ENCODE results near the gene CD2AP. TPM values are rescaled to one million over a fixed set of nuclear protein-coding genes. Genes with fewer than 3 reads are reported as not detected.
"Not testable (repeated sequence)": the region's sequence is repeated elsewhere in the genome, so short reads cannot be mapped to it uniquely, and the experiment has no call there.

The CD2AP gene
- total RNA-seq, 2 experiments from 2014 or later = 26.3 to 27.1 TPM

- ChIA-PET CTCF (no interaction called here), POLR2A (no interaction called here)
- Mint-ChIP-seq H3K4me1 (peaks cover 2% of the 10 kb centered on the region), H3K36me3 (ENCODE audit: low read depth) (peaks cover 21% of the 10 kb centered on the region), H3K4me3 (no peak overlapping the region), H3K9me3 (no peaks in the 10 kb centered on the region), H3K27me3 (no peaks in the 10 kb centered on the region), H3K27ac (no peak overlapping the region)
- no peak for DNase-seq
Observed at GRCh38 chr6:47527274-47527673, 49.7 kb downstream of the CD2AP start.

- no peak overlapping the region for H3K27ac Mint-ChIP-seq
- no peaks in the 10 kb centered on the region for H3K9me3 Mint-ChIP-seq
- DNase-seq = no peak
- H3K4me3 Mint-ChIP-seq = no peak overlapping the region
- peaks cover 2% of the 10 kb centered on the region for H3K4me1 Mint-ChIP-seq
- CTCF ChIA-PET = no interaction called here
- no peaks in the 10 kb centered on the region for H3K27me3 Mint-ChIP-seq
- H3K36me3 Mint-ChIP-seq (ENCODE audit: low read depth) = peaks cover 24% of the 10 kb centered on the region
- POLR2A ChIA-PET = no interaction called here
Observed at GRCh38 chr6:47529734-47530133, 52.1 kb downstream of the CD2AP start.

DNA sequence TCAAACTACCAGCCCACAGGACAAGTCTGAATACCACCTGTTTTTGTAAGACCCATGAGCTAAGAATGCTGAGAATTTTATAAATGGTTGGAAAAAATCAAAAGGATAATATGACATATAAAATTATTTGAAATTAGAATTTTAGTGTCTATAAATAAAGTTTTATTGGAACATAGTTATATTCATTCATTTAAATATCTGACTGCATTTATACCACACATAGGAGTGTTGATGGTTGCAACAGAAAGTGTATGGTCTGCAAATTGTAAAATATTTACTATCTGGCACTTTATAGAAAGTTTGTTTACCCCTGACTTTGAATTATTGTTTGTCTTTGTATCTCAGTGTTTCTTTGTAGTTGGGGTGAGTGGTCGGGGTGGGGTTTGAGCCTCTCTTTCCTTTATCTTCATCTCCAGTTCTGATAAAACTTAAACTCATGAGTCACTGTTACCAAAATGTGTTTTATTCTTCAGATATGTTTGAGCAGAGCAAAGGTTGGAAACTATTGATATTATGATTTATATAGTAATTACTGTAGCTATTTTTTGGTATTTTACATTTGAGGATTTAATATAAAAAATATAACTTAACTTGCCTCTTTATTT is 55.5 kb downstream of the CD2AP start:
- no peaks in the 10 kb centered on the region for H3K27me3 Mint-ChIP-seq
- DNase-seq = no peak
- no peak overlapping the region for H3K4me3 Mint-ChIP-seq
- POLR2A ChIA-PET = no interaction called here
- H3K9me3 Mint-ChIP-seq = no peaks in the 10 kb centered on the region
- H3K4me1 Mint-ChIP-seq = peaks cover 6% of the 10 kb centered on the region
- H3K27ac Mint-ChIP-seq = no peak overlapping the region
- H3K36me3 Mint-ChIP-seq (ENCODE audit: low read depth) = peaks cover 22% of the 10 kb centered on the region
- CTCF ChIA-PET = no interaction called here

GRCh38 chr6:47534063-47534462 is 56.5 kb downstream of the CD2AP start:
- peaks cover 6% of the 10 kb centered on the region for H3K4me1 Mint-ChIP-seq
- CTCF ChIA-PET = no interaction called here
- no peaks in the 10 kb centered on the region for H3K27me3 Mint-ChIP-seq
- no peak overlapping the region for H3K4me3 Mint-ChIP-seq
- no peak for DNase-seq
- POLR2A ChIA-PET = no interaction called here
- H3K27ac Mint-ChIP-seq = no peak overlapping the region
- H3K36me3 Mint-ChIP-seq (ENCODE audit: low read depth) = peaks cover 18% of the 10 kb centered on the region
- H3K9me3 Mint-ChIP-seq = no peaks in the 10 kb centered on the region

- no peak overlapping the region for H3K4me3 Mint-ChIP-seq
- H3K4me1 Mint-ChIP-seq = peaks cover 4% of the 10 kb centered on the region
- DNase-seq = no peak
- ChIA-PET CTCF (no interaction called here), POLR2A (no interaction called here)
- peaks cover 17% of the 10 kb centered on the region for H3K36me3 Mint-ChIP-seq (ENCODE audit: low read depth)
- no peak overlapping the region for H3K27ac Mint-ChIP-seq
- no peaks in the 10 kb centered on the region for H3K27me3 Mint-ChIP-seq
- no peaks in the 10 kb centered on the region for H3K9me3 Mint-ChIP-seq
Observed at GRCh38 chr6:47535316-47536225, 58.0 kb downstream of the CD2AP start.

DNA sequence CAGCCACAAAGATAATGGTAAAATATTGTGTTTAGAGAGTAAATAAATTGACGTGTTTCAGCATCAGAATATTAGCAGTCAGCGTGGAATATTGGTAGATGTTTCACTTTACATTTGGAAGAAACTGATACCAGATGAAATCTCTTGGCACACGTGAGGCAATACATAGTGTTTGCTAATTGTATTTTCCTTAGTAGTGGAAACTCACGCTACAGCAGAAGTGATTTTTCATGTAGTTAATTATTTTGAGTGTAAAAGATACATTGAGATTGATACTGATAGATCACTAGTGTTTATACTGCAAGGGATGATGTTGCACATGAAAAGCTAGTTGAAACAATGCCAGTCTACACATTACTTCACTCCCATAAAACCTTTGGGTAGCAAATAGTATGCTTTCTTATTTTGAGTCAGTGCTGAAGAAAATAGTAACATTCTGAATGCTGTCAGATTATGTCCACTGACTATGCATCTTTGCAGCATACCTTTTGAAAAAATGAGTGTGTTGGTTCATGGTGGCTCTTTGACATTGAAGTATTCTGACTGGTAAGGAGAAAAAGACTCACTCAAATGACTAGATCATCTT is 59.3 kb downstream of the CD2AP start:
- no peak for DNase-seq
- no peaks in the 10 kb centered on the region for H3K9me3 Mint-ChIP-seq
- CTCF ChIA-PET = no interaction called here
- H3K4me3 Mint-ChIP-seq = no peak overlapping the region
- no peak overlapping the region for H3K27ac Mint-ChIP-seq
- peaks cover 4% of the 10 kb centered on the region for H3K4me1 Mint-ChIP-seq
- H3K36me3 Mint-ChIP-seq (ENCODE audit: low read depth) = peaks cover 22% of the 10 kb centered on the region
- POLR2A ChIA-PET = no interaction called here
- no peaks in the 10 kb centered on the region for H3K27me3 Mint-ChIP-seq

- H3K27ac Mint-ChIP-seq = no peak overlapping the region
- no peaks in the 10 kb centered on the region for H3K4me1 Mint-ChIP-seq
- ChIA-PET CTCF (no interaction called here), POLR2A (no interaction called here)
- peaks cover 2% of the 10 kb centered on the region for H3K9me3 Mint-ChIP-seq
- no peak overlapping the region for H3K4me3 Mint-ChIP-seq
- no peak for DNase-seq
- no peaks in the 10 kb centered on the region for H3K27me3 Mint-ChIP-seq
- peaks cover 50% of the 10 kb centered on the region for H3K36me3 Mint-ChIP-seq (ENCODE audit: low read depth)
Observed at GRCh38 chr6:47545223-47545622, 67.6 kb downstream of the CD2AP start.

GRCh38 chr6:47551670-47552069 is 74.1 kb downstream of the CD2AP start:
- Mint-ChIP-seq H3K27me3 (no peaks in the 10 kb centered on the region), H3K4me3 (no peak overlapping the region), H3K9me3 (peaks cover 2% of the 10 kb centered on the region), H3K27ac (no peak overlapping the region), H3K4me1 (no peaks in the 10 kb centered on the region), H3K36me3 (ENCODE audit: low read depth) (peaks cover 29% of the 10 kb centered on the region)
- CTCF ChIA-PET = no interaction called here
- DNase-seq = no peak
- POLR2A ChIA-PET = no interaction called here

DNA sequence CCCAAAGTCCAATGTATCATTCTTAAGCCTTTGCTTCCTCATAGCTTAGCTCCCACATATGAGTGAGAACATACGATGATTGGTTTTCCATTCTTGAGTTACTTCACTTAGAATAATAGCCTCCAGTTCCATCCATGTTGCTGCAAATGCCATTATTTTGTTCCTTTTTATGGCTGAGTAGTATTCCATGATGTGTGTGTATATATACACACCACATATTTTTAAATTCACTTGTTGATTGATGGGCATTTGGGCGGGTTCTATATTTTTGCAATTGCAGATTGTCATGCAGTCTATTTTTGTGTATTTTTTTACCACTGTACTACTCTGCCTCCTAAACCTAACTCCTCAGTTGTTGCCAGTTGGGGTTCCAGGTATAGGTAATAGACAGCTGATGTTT is 74.7 kb downstream of the CD2AP start:
- DNase-seq = no peak
- CTCF ChIA-PET = no interaction called here
- H3K36me3 Mint-ChIP-seq (ENCODE audit: low read depth) = peaks cover 30% of the 10 kb centered on the region
- H3K9me3 Mint-ChIP-seq = peaks cover 4% of the 10 kb centered on the region
- H3K4me1 Mint-ChIP-seq = no peaks in the 10 kb centered on the region
- H3K27ac Mint-ChIP-seq = no peak overlapping the region
- no peak overlapping the region for H3K4me3 Mint-ChIP-seq
- no peaks in the 10 kb centered on the region for H3K27me3 Mint-ChIP-seq
- POLR2A ChIA-PET = no interaction called here

DNA sequence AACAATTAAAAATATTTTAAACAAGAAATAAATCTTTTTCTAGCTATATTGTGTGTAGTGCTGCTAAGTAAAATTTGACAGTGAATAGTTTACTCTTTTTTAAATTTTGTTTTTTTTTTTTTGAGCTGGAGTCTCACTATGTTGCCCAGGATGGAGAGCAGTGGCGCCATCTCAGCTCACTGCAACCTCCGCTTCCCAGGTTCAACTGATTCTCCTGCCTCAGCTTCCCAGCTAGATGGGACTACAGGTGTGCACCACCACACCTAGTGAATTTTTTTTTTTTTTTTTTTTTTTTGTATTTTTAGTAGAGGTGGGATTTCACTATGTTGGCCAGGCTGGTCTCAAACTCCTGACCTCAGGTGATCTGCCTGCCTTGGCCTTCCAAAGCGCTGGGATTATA is 75.7 kb downstream of the CD2AP start:
- H3K9me3 Mint-ChIP-seq, H3K4me3 Mint-ChIP-seq, DNase-seq, H3K27ac Mint-ChIP-seq, CTCF ChIA-PET, POLR2A ChIA-PET, H3K27me3 Mint-ChIP-seq, H3K4me1 Mint-ChIP-seq: not testable (repeated sequence)
- H3K36me3 Mint-ChIP-seq (ENCODE audit: low read depth) = peaks cover 31% of the 10 kb centered on the region

GRCh38 chr6:47556459-47556858 is 78.9 kb downstream of the CD2AP start:
- CTCF ChIA-PET = not testable (repeated sequence)
- H3K36me3 Mint-ChIP-seq (ENCODE audit: low read depth) = peaks cover 44% of the 10 kb centered on the region

GRCh38 chr6:47563162-47563561 is 85.6 kb downstream of the CD2AP start:
- ChIA-PET POLR2A (no interaction called here), CTCF (no interaction called here)
- no peak overlapping the region for H3K4me3 Mint-ChIP-seq
- H3K27me3 Mint-ChIP-seq = no peaks in the 10 kb centered on the region
- peaks cover 18% of the 10 kb centered on the region for H3K36me3 Mint-ChIP-seq (ENCODE audit: low read depth)
- DNase-seq = no peak
- H3K27ac Mint-ChIP-seq = no peak overlapping the region
- H3K4me1 Mint-ChIP-seq = no peaks in the 10 kb centered on the region
- no peaks in the 10 kb centered on the region for H3K9me3 Mint-ChIP-seq

More at GRCh38 chr6:47556459-47556858, 78.9 kb downstream of the CD2AP start:
- H3K4me3 Mint-ChIP-seq, DNase-seq, POLR2A ChIA-PET, H3K27ac Mint-ChIP-seq, H3K27me3 Mint-ChIP-seq, H3K4me1 Mint-ChIP-seq, H3K9me3 Mint-ChIP-seq: not testable (repeated sequence)

DNA sequence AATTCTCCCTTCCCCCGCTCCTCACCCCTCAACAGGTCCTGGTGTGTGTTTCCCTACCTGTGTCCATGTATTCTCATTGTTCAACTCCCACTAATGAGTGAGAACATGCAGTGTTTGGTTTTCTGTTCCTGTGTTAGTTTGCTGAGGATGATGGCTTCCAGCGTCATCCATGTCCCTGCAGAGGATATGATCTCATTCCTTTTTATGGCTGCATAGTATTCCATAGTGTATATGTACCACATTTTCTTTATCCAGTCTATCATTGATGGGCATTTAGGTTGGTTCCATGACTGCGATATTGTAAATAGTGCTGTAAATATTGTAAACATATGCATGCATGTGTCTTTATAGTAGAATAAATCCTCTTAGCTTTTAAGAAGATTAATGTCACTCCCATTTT is 89.0 kb downstream of the CD2AP start:
- POLR2A ChIA-PET; DNase-seq; H3K4me1 Mint-ChIP-seq; H3K4me3 Mint-ChIP-seq; H3K27me3 Mint-ChIP-seq; H3K36me3 Mint-ChIP-seq (ENCODE audit: low read depth); CTCF ChIA-PET; H3K9me3 Mint-ChIP-seq; H3K27ac Mint-ChIP-seq: not testable (repeated sequence)

- POLR2A ChIA-PET = no interaction called here
- CTCF ChIA-PET = no interaction called here
- DNase-seq = no peak
Observed at GRCh38 chr6:47567586-47567985, 90.0 kb downstream of the CD2AP start.

More at GRCh38 chr6:47567586-47567985, 90.0 kb downstream of the CD2AP start:
- Mint-ChIP-seq H3K4me3 (no peak overlapping the region), H3K4me1 (no peaks in the 10 kb centered on the region), H3K36me3 (ENCODE audit: low read depth) (peaks cover 5% of the 10 kb centered on the region), H3K27me3 (no peaks in the 10 kb centered on the region), H3K27ac (no peak overlapping the region), H3K9me3 (no peaks in the 10 kb centered on the region)
